Umbilical cord (tissue), 2 donors: Measurements from ENCODE around the gene KIT. TPM values are rescaled to one million over a fixed set of nuclear protein-coding genes. Genes with fewer than 3 reads are reported as not detected.

ENCODE experiments used
- DNase-seq: peaks from one replicate; pipeline ENCODE4 v3.0.0-alpha.2; 2015; ENCODE audit warnings: low spot score
- total RNA-seq: library from RNA; depleted of rRNA; stranded (reverse); fragments of >200 nt; gene quantifications from one replicate; pipeline ENCODE4 v1.2.3, GENCODE V29; 2014; ENCODE audit warnings: low replicate concordance; ENCODE audit not compliant: insufficient read depth

Gene KIT
- total RNA-seq, 1 donor from 2014 or later, result 6.3 TPM

DNA sequence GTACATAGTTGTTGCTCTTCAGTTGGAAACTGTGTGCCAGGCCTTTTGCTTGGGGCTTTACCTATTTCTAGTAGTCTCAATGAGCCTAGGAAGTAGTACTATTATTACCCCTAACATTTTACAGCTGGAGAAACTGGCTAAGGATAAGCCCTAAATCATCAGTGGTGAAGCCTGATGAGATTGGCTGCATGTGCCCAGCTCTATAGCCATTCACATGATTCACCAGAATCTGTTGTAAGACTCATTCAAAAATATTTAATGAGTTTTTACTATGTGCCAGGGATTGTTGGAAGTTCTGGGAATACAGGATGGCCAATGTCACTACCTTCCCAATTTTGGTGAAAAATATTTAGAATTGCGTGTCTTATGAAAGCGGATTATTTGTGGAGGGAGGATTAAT lies 2.8 kb downstream of the KIT start:
- no peak for DNase-seq

DNA sequence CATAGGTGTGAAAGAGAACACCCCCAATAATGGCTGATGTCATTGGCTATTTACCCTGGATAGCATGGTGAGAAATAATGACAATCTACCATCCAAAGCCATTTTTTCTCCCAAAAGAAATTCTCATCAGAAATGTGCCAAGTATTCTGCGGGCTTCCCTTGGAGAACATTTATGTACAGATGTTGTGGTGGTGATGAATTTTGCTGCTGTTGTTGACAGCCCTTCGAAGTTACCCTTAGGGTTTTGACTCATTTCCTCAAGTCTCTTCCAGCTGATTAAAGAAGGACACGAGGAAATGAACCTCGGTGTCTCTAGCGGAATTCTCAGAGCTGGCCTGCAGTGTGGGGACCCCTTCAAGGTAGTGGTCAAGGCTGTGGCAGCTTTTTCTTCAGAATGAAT lies 3.4 kb downstream of the KIT start:
- no peak for DNase-seq

DNA sequence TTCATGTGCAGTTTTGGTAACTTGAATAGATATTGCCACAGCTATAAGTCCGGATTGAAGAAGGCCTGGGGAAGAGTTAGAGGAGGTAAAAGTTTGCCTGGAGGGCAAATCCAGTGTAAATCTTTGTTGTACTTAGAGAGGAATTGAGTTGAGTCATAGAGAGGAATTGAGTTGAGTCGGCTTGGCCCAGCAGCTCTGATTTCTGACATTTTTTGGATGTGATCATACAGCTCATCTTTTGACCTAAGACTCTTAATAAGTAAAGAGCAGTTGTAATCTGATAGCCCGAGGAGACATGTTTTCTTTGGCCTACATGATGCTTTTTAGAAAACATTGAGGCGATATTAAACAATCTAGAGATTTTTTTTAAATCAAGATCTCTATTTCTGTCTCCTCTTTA lies 3.9 kb downstream of the KIT start:
- peak; percentile 42 for DNase-seq

DNA sequence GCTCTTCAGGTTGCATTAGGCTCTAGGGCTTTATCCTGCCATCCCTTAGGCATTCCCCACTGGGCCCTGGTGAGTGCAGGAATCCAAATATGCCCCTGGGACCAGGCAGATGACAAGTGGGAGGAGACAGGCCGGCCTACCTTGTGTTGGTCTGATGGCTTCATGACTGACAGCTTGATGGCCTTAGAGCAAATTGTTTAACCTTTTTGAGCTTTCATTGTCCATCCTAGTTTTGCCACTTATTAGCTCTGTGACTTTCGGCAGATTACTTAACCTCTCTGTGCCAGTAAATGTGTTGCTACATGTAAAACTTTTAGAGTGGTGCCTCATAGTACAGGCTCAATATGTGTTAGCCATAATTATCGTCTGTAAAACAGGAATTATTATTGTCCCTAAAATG lies 4.4 kb downstream of the KIT start:
- no peak for DNase-seq

DNA sequence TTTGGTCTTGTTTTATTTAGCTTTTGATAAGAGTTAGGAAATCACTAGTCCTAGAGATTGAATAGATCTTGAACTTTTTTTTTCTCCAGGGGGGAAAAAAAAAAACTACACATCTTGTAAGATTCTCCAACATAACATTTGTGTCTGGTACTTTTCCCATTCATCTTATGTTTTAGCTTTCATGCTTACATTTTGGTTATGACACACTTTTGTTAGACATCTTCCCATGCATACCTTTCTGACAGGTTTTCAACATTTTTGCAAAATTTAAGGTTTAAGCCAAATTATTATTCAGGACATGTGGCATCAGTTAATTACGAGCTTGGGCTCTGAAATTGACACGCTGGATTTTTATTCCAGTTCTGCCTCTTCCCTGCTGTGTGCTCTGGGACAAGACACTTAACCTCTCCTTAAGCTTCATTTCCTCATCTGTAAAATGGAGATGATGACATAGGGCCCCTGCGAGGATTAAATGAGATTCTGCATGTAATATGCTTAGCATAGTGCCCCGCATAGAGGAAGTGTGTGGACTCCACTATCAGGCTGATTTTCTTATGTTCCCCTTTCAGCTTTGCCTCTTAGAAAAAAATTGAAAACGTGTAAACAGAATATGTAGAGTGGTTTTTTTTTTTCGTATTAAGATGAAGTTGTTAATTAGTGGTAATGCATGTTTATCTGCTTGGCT lies 5.3 kb downstream of the KIT start:
- DNase-seq, result no peak

DNA sequence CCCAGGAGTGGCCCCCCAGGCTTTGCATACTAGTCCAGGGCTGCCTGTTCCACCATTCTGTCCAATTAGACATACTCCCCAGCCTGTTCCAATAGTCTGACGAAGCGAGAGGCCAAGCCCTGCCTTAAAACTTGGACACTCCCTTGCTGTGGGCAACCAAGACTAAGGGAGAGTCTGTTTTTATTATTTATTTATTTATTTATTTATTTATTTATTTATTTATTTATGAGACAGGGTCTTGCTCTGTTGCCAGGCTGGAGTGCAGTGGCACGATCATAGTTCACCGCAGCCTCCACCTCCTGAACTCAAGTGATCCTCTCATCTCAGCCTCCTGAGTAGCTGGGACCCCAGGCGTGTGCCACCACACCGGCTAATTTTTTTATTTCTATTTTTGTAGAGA lies 6.6 kb downstream of the KIT start:
- DNase-seq, result no peak

DNA sequence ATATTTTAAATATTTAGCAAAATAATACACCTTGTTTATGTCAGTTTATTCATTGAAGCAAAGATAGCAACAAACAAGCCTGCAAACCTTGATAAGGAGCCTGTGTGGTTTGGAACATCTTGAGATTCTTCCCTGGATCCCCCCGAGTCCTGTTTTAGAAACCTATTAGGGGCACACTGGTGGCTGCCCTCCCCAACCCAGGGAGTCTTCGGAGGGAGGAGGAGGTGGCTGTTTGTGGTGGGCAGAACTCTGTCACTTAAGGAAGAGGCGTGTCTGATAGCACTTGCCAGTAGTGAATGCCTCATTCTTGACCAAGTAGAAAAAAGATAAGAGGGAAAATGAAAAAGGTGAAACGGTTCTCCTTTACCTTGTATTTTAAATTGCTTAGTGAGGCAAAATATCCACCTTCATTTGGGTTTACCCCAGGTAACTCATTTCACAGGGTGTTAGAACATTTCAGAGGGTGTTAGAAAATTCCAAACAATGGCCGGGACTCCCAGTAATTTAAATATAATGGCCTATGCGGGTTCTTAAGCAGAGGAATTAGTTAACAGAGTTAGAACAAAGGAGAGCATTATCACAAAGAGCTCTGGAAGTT lies 10.4 kb downstream of the KIT start:
- DNase-seq, result no peak

DNA sequence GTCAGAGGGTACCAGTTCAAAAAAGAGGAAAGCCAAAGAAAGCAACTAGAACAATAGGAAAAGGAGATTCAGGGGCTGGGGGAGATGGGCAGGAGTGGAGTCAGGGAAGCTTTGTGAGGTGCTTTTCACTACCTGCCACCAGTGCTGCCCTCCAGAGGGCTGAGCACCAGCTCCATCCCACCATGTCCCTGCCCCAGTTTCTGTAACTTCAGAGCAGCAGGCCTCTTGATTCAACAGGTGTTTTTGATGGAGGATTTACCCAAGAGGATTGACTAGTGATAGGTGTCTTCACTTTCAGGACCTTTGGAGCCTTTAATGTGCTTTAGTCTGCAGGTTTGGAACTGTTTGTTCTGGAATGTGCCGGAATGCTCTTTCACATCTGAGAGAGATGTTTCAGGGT lies 12.1 kb downstream of the KIT start:
- DNase-seq, result no peak

DNA sequence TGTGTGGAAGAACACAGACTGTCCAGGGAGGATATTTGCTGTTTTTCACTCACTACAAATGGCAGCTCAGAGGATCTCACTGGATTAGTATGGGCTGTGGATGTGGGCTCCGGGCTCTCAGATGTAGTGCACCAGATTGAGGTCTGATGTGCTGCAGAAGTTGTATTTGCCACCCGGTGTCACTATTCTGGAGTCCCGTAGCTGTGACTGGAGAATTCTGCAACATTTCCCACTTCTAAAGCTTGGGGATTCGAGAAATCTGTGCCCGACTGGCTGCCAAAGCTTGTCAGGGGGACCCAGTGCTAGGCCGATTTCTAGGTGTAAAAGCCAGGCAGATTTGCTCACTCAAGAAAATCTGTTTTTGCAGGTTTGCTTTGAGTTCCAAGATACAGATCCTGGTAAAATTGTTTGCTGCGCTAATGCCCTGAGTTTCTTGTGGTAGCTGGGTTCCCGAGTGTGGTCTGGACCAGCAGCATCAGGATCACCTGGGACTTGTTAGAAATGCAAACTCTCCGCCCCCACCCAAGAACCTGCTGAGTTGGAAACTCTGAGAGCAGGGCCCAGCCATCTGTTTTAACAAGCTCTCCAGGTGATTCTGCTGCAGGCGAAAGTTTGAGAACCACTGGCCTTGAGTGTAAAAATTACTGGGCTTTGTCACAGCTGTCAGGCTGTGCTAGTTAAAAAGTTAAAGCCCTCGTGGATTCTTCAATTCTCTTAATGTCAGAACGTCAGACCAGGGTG lies 18.1 kb downstream of the KIT start:
- DNase-seq, result no peak

DNA sequence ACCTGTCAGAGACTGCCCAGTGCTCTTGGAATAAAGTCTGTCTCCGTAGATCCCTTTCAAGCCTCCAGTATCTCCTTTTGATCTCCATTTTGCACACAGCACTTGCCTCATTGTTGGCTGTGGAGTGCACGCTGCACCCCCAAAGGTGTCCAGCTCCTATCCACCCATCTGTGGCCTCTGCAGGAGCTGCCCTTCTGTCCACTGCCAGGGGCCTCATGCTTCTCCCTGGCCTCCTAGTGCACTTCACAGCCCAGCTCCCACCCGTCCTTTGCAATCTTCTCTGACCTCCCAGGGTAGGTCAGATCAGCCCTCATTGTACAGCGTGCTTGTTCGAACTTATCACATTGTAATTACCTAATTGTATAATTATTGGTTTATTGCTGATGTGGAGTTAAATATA lies 18.9 kb downstream of the KIT start:
- DNase-seq, result no peak

DNA sequence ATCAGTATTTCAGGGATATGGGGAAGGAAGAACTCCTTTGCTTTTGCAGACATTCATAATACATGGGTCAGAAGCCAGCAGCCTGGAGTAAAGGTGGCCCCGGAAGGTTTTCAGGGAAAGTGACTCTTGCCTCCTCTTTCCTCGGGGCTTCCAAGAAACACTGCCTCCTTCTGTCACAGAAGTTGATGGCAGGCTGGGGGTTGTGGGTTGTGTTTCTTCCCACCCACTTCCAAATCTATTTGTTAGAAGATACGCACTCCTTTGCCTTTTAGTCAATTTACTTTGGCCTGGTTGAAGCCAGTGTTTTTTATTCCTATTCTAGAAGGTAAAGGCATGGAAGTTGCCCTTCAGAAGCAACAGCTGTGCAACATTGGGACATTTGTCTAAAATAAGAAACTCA lies 19.7 kb downstream of the KIT start:
- DNase-seq, result no peak

DNA sequence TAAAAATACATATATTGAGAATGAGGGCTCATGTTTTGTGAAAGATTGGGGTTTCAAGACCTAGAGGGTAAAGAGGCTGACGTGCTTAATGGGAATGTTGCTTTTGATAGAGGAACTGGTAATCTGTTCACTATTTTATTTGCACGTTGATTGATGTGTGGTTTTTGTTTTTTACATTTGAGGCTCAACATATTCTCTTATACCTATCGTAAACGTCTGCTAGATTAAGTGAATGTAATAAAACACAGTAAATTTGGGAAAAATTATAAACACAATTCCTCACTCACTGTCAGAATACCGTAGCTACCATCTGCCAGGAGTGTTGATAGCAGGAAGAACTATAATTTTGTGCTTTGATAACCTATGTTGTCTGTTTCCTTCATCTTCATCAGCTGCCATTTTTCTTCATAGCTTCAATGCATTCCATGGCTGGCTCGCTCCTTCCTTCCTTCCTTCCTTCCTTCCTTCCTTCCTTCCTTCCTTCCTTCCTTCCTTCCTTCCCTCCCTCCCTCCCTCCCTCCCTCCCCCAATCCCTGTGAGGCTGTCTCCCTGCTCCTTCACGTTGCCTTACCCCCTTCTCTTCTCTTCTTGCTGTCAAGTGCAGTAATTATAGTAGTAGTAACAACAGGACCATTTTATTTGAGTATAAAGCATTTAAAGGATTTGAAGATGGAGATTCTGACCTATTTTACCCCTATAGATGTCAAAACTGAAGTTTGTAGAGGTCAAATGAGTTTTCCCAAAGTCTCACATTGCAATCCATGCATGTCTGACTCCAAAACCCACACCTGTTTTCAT lies 20.3 kb downstream of the KIT start:
- no peak for DNase-seq

DNA sequence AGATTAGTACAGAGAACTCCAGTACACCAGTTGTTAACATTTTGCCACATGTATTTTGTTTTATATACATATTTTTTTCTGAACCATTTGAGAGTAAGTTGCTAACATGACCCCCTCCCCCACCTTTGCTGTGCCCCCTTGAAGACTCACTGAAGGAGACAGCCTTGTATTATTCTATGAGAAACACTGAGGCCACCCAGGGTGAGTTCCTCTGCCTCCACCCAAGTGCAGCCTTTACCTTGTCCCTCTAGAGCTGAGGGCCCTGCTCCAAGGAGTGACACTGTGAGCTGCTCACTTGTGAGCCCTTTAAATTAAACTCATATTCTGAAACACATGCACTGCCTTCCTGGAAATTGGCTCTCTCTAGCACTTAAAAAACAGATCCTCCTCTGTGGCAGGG lies 21.1 kb downstream of the KIT start:
- DNase-seq, result no peak

DNA sequence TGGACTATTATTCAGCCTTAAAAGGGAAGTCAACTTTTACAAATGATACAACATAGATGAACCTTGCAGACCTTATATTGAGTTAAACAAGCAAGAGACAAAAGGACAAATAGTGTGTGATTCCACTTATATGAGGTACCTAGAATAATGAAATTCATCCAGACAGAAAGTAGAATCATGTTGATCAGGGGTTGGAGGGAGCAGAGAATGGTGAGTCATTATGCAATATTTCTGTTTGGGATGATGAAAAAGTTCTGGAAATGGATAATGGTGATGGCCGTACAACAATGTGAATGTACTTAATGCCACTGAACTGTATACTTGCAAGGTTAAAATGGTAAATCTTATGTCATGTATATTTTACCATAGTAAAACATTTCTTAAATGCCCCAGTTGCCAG lies 22.1 kb downstream of the KIT start:
- DNase-seq, result no peak

DNA sequence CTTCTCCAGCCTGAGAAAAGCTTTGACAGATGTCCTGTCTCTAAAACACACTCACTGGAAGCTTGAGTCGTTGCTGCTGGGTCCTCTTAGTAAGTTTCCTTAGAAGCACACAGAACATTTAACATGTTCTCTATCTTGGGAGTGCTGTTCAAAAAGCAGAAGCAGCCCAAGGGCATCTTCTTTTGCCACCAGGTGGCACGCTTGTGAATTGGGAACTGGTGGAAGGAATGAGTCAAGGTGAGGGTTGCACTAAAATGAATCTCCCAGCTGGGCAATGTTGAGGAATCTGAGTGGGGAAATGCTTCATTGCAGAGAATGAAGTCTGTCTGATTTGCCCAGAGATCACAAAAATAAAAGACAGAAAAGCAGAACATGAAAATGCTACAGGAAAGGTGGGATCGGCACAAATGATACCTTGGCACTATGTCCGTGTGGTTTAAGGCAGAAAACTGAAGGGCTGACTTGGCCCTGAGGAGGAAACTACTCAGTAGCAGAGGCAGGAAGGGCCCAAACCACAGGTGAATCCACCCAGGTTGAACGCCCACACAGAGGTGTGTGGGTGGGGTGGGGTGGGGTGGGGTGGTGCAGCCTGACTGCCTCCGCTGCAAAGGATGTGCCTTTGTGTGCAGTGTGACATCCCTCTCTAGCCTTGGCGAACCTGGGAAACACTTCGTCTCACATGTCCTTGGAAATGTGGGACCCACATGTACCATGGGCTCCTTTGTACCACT lies 26.0 kb downstream of the KIT start:
- DNase-seq, result no peak

DNA sequence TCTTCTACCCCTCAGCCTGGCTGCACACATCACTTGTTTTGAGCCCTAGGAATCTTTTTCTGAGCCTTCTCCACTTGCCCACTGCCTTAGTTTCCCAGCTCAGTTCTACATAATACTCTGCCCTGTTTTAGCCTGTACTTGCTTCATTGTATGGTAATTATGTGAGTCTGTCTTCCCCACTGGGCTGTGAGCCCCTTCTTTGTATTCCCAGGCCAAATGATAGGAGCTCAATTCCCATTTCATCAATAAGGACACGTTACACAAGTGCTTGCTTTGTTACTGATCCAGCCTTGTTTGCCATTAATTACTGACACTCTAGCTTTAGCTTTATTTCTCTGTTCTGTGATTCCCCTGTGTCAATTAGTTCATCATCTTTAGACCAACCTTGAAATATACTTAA lies 28.1 kb downstream of the KIT start:
- no peak for DNase-seq

DNA sequence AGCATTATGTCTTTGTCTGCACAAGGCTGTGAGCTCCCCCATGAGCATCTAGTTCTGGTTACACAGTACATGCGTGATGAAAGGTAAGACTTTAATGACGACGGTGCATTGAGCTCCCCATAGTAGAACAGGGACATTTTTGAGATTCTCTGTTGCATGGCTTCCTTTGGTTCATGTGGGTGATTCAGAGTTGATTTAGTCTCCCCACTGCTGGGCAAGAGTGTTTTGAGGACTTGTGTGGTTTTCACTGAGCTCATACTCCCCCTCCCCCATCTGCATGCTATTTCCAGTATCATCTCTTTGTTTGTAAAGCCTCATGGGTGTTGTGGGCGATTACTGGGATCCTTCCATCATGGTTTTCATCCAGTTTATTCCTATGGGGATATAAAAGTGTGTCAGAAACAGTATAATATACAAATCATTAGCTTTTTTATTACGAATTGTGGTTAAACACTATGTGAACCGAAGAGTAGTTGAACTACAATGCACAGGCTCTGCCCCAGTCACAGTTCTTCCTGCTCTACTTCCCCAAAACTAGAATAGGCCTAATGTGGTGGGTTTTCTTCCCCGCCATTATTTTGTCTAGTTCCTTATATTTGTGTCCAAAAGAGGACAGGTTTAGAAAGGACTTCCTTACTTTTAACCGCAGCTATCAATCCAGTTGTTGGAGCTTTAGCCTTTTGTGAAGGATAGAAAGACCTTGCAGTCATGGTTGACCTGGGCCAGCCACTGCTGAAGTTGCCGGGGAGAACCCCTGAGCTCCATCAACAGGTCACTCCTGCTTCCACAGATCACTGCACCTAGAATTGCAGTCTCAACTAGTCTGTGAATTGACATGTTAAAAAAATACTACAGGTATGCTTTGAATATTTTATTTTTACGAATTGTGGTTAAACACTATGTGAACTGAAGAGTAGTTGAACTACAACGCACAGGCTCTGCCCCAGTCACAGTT lies 30.4 kb downstream of the KIT start:
- peak; percentile 21 for DNase-seq

DNA sequence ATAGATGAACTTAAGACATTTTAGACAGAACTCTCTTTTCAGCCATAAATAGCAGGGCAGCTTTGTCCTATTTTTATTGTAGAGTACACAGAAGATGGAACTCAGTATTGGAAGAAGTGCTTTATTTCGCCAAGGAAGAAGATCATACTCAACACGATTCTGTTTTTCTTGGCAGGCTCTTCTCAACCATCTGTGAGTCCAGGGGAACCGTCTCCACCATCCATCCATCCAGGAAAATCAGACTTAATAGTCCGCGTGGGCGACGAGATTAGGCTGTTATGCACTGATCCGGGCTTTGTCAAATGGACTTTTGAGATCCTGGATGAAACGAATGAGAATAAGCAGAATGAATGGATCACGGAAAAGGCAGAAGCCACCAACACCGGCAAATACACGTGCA lies 37.6 kb downstream of the KIT start:
- peak; percentile 8 for DNase-seq

DNA sequence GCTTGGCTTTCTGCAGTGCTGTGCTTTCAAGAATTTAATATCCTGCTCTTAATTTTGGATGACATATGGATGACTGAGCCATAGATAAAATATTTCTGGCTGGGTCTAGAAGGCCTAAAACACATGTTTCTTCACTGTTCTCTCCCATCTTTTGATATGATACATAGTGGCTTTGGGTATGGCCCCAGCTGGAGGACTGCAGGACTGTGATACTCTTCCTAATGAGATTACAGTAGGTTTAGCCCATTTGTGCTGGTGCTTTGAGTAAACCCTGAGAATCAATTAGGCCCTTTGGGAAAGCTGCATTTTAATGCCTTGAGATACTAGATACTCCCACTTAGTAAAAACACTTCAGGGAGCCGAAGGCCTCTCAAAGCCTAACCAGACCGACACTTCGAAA lies 38.0 kb downstream of the KIT start:
- DNase-seq, result no peak

DNA sequence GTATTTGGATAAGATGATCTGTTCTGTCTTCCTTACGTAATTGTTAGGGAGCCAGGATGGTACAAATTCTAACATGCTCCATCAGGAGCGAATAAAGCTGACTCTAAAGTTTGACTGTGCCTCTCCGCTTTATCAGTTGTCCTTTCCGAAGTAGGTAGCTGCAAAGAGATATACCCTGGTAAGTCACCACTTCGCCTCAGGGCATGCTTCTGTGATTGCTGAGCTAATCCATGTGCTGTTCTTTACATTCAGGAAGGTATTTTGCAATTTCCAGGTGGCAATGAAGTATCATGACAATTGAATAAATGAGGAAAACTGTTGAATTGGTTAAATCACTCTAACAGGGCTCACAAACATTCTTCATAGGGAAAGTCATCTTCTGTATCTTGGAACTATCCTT lies 38.9 kb downstream of the KIT start:
- DNase-seq, result no peak

DNA sequence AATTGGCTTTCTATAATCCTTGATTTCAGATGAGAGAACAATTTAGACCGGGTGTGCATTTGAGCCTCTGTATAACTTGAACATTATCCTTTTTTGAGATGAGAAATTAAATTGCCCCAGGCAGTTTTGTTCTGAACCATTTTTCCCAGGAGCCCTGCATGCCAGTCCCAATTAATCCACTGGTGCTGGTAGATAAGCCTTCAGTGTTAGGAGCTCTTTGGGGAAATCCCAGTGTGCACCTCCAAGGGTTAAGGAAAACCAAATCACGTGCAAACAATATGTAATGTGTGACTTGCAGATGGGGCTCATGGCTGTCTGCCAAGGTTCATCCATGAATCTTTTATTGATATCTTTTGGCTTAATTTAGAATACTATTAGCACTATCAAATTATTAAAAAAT lies 43.2 kb downstream of the KIT start:
- DNase-seq, result no peak
